Retinal pigment epithelial cell (primary cell): ENCODE measurements around the gene LHFPL6.

Experiments
- DNase-seq: peaks from one replicate; pipeline ENCODE4 v3.0.0-alpha.2; 2010; ENCODE audit warnings: low read depth
- H3K4me3 ChIP-seq: 2 replicates; pipeline ENCODE4 v1.5.1; 2011; ENCODE audit warnings: mild to moderate bottlenecking, low read length, control low read depth, moderate library complexity
- CTCF ChIP-seq: conservative IDR thresholded peaks from 2 replicates; pipeline ENCODE4 v1.5.1; 2011; ENCODE audit warnings: low read depth, low read length, control low read depth, inconsistent platforms

Gene LHFPL6

GRCh38 chr13:39602614-39603366 is at the start of gene LHFPL6:
LHFPL6 (minus strand) TSS chr13:39603193.
- peak within 1 kb of the TSS; percentile 90 for H3K4me3 ChIP-seq

DNA sequence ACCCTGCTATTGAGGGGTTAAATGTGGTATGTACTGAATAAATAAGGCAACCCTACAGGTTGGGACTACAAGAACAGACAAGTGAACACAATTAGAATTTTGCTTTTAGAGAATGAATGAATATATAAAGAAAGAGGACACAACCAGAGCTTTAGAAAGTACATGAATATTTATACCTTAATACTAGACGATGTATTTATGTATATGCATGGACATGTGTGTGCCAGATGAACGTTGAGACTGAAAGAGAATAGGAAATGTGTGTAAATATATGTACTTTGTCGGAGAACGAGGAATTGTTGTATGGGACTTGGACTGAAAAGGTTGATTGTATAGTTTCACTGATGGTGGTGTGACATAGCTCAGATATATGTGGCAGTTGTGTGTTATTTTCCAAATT is 43.1 kb upstream of the LHFPL6 start:
- no peak overlapping the region for H3K4me3 ChIP-seq
- no peak for DNase-seq
- no peak for TF ChIP-seq CTCF

More at GRCh38 chr13:39602614-39603366, at the start of gene LHFPL6:
- TF ChIP-seq CTCF: peak; percentile 62
- DNase-seq: peak; percentile 39

DNA sequence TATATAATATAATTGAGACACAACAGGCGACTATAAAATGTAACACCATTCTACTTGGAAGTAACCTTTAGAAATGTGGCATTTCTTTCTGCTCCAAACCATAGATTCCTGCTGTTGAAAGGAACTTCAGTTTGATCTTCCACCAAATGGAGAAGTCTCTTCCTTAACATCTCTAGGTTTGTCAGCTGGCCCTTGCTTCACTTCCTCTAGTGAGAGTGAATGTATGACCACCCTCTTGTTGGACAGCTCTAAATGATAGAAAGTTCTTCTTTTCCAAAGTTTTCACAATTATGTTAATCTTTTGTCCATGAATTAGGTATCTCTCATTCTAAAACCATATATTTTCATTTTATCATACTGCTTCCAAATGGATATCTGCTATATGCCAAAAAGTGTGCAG is 38.7 kb upstream of the LHFPL6 start:
- TF ChIP-seq CTCF: no peak
- no peak for DNase-seq
- H3K4me3 ChIP-seq: no peak overlapping the region

GRCh38 chr13:39637890-39638289 is 34.9 kb upstream of the LHFPL6 start:
- H3K4me3 ChIP-seq: no peak overlapping the region
- no peak for TF ChIP-seq CTCF
- no peak for DNase-seq

DNA sequence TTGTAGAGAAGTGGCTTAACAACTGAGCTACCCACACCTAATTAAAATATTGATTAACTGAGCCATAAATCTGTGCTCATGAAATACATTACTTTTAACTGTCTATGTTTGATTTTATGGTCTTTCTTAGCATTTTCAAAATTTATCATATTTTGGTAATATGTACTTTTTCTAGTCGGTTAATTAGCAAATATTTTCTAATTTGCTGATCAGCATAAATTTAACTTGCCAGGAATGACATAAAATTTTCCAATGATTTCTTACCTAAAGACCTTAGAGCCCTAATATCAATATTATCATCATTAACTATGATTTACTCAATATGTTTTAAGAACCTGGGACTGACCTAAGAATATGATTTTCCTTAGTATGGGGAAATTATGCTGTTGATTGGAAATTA is 32.6 kb upstream of the LHFPL6 start:
- no peak for TF ChIP-seq CTCF
- DNase-seq: no peak
- no peak overlapping the region for H3K4me3 ChIP-seq

DNA sequence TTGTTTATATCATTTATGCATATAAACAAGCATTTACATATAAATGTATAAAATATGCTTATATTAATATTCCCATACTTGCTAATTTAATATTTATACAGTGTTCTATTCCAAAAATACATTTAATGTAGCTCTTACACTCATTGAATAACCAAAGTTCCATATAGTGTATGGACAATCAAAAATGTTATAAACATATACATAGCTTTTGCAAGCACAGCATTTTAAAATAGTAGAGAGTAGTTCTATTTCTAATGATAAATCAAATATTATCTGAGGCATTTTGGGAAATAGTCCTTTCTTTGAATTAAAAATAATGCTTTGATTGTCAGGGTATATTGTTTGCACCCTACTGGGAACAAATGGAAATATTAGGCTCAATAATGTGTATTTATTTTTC is 30.0 kb upstream of the LHFPL6 start:
- TF ChIP-seq CTCF: no peak
- H3K4me3 ChIP-seq: no peak overlapping the region
- no peak for DNase-seq

DNA sequence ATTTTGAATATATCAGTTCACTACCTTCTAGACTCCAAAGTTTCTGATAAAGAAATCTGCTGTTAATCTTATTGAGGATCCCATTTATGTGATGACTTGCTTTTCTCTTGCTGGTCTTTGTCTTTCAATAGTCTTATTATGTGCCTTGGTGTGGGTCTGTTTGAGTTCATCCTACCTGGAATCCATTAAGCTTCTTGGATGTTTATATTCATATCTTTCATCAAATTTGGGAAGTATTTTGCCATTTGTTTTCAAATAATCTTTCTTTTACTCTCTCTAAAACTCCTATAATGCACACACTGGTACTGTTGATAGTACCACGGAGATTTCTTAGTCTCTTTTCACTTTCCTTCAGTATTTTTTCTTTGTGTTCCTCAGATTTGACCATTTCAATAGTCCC is 28.3 kb upstream of the LHFPL6 start:
- no peak for TF ChIP-seq CTCF
- DNase-seq: no peak
- H3K4me3 ChIP-seq: no peak overlapping the region
